ENCODE results near the gene ENPP5.

Gene ENPP5

GRCh38 chr6:46129629-46130511 lies 40.9 kb downstream of the ENPP5 start, which contains the start of gene ENPP4 (continued):
- no peak for TF ChIP-seq ELK4 (IDR thresholded peaks at IDR 0.05; ENCODE audit: borderline replicate concordance, low read depth, low read length)
- TF ChIP-seq ZNF639 (tag by site-specific recombination; IDR thresholded peaks at IDR 0.05) = no peak
- no peak for TF ChIP-seq ZNF280C (tag by site-specific recombination; IDR thresholded peaks at IDR 0.05)
- TF ChIP-seq ZNF24 (tag by site-specific recombination; IDR thresholded peaks at IDR 0.05) = no peak
- peak; percentile 98 for TF ChIP-seq ZNF335 (tag by site-specific recombination; conservative IDR thresholded peaks at IDR 0.05)
- no peak for TF ChIP-seq ZNF830 (tag by site-specific recombination; IDR thresholded peaks at IDR 0.05; ENCODE audit: low read depth)
- TF ChIP-seq ZSCAN23 (tag by site-specific recombination; IDR thresholded peaks at IDR 0.05) = no peak
- TF ChIP-seq ZNF121 (tag by site-specific recombination; IDR thresholded peaks at IDR 0.05) = no peak
- no peak for TF ChIP-seq ZNF561 (tag by site-specific recombination; IDR thresholded peaks at IDR 0.05; ENCODE audit: borderline replicate concordance)
- no peak for TF ChIP-seq KLF8 (tag by site-specific recombination; IDR thresholded peaks at IDR 0.05)
- no peak for TF ChIP-seq ZNF292 (tag by site-specific recombination; IDR thresholded peaks at IDR 0.05; ENCODE audit: borderline replicate concordance, low read depth)
- no peak for TF ChIP-seq INSM2 (tag by site-specific recombination; IDR thresholded peaks at IDR 0.05)
- no peak for TF ChIP-seq ZBTB44 (tag by site-specific recombination; IDR thresholded peaks at IDR 0.05)
- TF ChIP-seq ZNF843 (tag by site-specific recombination; IDR thresholded peaks at IDR 0.05) = no peak
- no peak for TF ChIP-seq GFI1B (tag by site-specific recombination; IDR thresholded peaks at IDR 0.05)
- no peak for TF ChIP-seq SETDB1 (IDR thresholded peaks at IDR 0.05; ENCODE audit: insufficient read length, low read length)
- TF ChIP-seq ZBTB11 (tag by site-specific recombination; conservative IDR thresholded peaks at IDR 0.05; ENCODE audit: low read depth) = peak; percentile 94
- no peak for TF ChIP-seq KLF10 (tag by site-specific recombination; IDR thresholded peaks at IDR 0.05)
- TF ChIP-seq ZBTB21 (tag by site-specific recombination; IDR thresholded peaks at IDR 0.05) = no peak
- no peak for TF ChIP-seq ZNF521 (tag by site-specific recombination; IDR thresholded peaks at IDR 0.05)
- TF ChIP-seq OSR2 (tag by site-specific recombination; IDR thresholded peaks at IDR 0.05) = no peak
- 0 out of 2 replicates have a peak, but pooled peaks have one; percentile 74 for TF ChIP-seq ZNF777 (tag by site-specific recombination; IDR thresholded peaks at IDR 0.05; ENCODE audit: borderline replicate concordance)
- TF ChIP-seq ZSCAN16 (tag by site-specific recombination; IDR thresholded peaks at IDR 0.05) = no peak
- TF ChIP-seq ZBTB26 (tag by site-specific recombination; optimal IDR thresholded peaks at IDR 0.05) = peak; percentile 82
- TF ChIP-seq KLF17 (tag by site-specific recombination; IDR thresholded peaks at IDR 0.05) = no peak

All from HEK293 (cell line).